Pancreas (tissue), 10 donors: ENCODE results near the gene FBLN7. TPM values are rescaled to one million over a fixed set of nuclear protein-coding genes. Genes with fewer than 3 reads are reported as not detected.

Source experiments
- ATAC-seq, 4 donors: fragments of 200-7000 bp; cut with Tn5 transposase; one replicate each; pipeline versions ENCODE4 v1.8.0 to v1.9.1; 2020; ENCODE audit warnings: mild to moderate bottlenecking in 4 of 4, moderate library complexity in 4 of 4
- DNase-seq, 6 donors: peaks; one replicate each; pipeline ENCODE4 v3.0.0-alpha.2; 2020
- FAIRE-seq: peaks from 2 replicates; lab custom pipeline; 2012; peaks lifted over from hg19 to GRCh38; lab: Jason Lieb, UNC
- H3K27ac ChIP-seq, 4 donors: fragments of 200-600 bp; sonication (generic); 1 replicate in 3 of 4; 2 replicates in 1 of 4; pipeline versions ENCODE4 v1.5.0 to v1.8.0; 2020
- H3K27me3 ChIP-seq, 4 donors: fragments of 200-600 bp; one replicate each; pipeline ENCODE4 v1.8.0; 2021
- H3K36me3 ChIP-seq, 3 donors: fragments of 200-600 bp; sonication (generic) in 1 of 3; one replicate each; pipeline versions ENCODE4 v1.5.0 to v1.8.0; 2020 to 2021
- H3K4me1 ChIP-seq, 3 donors: fragments of 200-600 bp; one replicate each; pipeline ENCODE4 v1.8.0; 2021
- H3K4me3 ChIP-seq, 4 donors: fragments of 200-600 bp; sonication (generic) in 2 of 4; one replicate each; pipeline versions ENCODE4 v1.5.0 to v1.8.0; 2020 to 2021
- H3K9me3 ChIP-seq, 4 donors: fragments of 200-600 bp; one replicate each; pipeline ENCODE4 v1.8.0; 2021
- WGBS, 2 donors: extraction: QIAGEN DNeasy Blood & Tissue Kit; methylation state at CpG; one replicate each; pipeline ENCODE4 v1.1.7; 2013; 5-methylcytosine and 5-hydroxymethylcytosine counted together
- intact Hi-C, 3 donors: fragments of 100-400 bp; cut with DNase I; formaldehyde crosslinking; loops; one replicate each; pipeline versions ENCODE4 v1.11.1 to v1.14.2; 2022
- polyA plus RNA-seq, 2 donors: library from polyadenylated mRNA; stranded (reverse); fragments of 200-250 nt; gene quantifications; one replicate each; pipeline ENCODE4 v1.2.3, GENCODE V29; 2013
- total RNA-seq, 6 donors: library from RNA; stranded (reverse); fragmentation: NEBNext Ultra II Directional in 4 of 6; extraction: Animal tissue kit (Norgen Biotek cat#: 25700) in 4 of 6; gene quantifications; one replicate each; pipeline versions ENCODE4 v1.2.1 to v1.2.4, GENCODE V29; 2021 to 2023
- TF ChIP-seq, protein P1 (sequence below), 4 donors: fragments of 200-600 bp; sonication (generic) in 3 of 4; IDR thresholded peaks; one replicate each; pipeline versions ENCODE4 v1.5.0 to v1.8.0; 2021; ENCODE audit warnings: antibody characterized with exemption in 4 of 4
- donor health status: healthy with polysubstance abuse.
- donor health status: DM: no; HTN: no; CAD: no; lungs with moderate emphysema.
- donor health status: DM: no; HTN: no; CAD: no.
- donor health status: control.
- donor health status: control.
- donor health status: Bipolar disorder and iron deficiency.
- donor health status: DM: yes; HTN: yes; CAD: no.
- donor health status: DM: no; HTN: no; CAD: no.
- donor health status: DM: no; HTN: no; CAD: no.
- donor health status: DM: yes; HTN: yes; CAD: no.

The FBLN7 gene
- total and polyA plus RNA-seq, 8 donors: 0.51 to 2.8 (median 0.83) TPM

DNA sequence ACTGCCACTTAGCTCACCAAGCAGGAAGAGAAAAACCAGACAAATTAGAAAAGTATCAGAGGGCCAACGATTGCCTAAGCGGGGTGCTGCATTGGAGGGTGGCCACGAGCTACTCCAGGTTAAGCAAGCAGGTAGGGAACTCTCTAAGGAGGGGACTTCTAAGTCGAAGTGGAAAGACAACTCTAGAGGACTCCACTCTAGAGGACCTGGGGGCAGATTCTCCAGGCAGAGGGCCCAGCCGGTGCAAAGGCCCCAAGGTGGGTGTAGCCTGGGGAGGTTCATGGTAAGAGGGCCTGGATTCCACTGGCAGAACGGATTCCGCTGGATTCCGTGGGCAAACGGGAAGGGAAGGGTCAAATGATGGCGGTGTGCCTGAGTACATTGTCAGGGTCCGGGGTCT is 12.7 kb downstream of the FBLN7 start:
- DNase-seq (no peak), ATAC-seq (no peak), FAIRE-seq (no peak)

DNA sequence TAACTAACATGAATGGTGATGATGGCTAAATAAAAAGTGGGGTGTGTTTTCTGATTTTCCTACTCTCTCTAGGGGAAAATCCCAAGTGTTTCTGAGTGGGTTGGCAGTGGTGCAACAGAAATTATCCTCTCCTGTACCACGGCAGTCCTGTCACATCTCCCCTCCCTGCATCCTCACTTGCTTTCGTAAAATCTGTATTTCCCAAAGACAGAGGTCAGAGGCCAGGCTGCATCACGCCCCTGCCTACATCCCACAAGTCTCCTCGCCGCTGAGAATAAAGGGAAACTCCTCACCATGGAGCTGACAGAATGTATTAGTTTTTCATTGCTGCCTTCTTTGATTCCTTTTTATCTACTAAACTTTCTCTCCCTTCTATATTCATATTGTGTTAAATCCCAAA is 13.1 kb downstream of the FBLN7 start:
- no peaks in the 10 kb centered on the region for H3K27me3 ChIP-seq
- TF ChIP-seq, protein P1, sequence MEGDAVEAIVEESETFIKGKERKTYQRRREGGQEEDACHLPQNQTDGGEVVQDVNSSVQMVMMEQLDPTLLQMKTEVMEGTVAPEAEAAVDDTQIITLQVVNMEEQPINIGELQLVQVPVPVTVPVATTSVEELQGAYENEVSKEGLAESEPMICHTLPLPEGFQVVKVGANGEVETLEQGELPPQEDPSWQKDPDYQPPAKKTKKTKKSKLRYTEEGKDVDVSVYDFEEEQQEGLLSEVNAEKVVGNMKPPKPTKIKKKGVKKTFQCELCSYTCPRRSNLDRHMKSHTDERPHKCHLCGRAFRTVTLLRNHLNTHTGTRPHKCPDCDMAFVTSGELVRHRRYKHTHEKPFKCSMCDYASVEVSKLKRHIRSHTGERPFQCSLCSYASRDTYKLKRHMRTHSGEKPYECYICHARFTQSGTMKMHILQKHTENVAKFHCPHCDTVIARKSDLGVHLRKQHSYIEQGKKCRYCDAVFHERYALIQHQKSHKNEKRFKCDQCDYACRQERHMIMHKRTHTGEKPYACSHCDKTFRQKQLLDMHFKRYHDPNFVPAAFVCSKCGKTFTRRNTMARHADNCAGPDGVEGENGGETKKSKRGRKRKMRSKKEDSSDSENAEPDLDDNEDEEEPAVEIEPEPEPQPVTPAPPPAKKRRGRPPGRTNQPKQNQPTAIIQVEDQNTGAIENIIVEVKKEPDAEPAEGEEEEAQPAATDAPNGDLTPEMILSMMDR (IDR thresholded peaks at IDR 0.05): no peak
- FAIRE-seq (no peak), DNase-seq (no peak), ATAC-seq (no peak)
- 82 to 91% methylated on average over 5 of the region's 5 CpGs for WGBS, 2 donors
- H3K36me3 ChIP-seq: no peaks in the 10 kb centered on the region
- H3K9me3 ChIP-seq: no peaks in the 10 kb centered on the region
- H3K4me3 ChIP-seq: no peak overlapping the region
- H3K27ac ChIP-seq: no peak overlapping the region
- no peaks in the 10 kb centered on the region for H3K4me1 ChIP-seq
- intact Hi-C loops: no loop called here

More for the DNA sequence above, 12.7 kb downstream of the FBLN7 start:
- intact Hi-C loops: no loop called here
- Histone ChIP-seq H3K36me3 (no peaks in the 10 kb centered on the region), H3K4me3 (no peak overlapping the region), H3K9me3 (no peaks in the 10 kb centered on the region), H3K4me1 (no peaks in the 10 kb centered on the region), H3K27me3 (no peaks in the 10 kb centered on the region), H3K27ac (no peak overlapping the region)
- 79 to 80% methylated on average over 11 of the region's 11 CpGs for WGBS, 2 donors
- TF ChIP-seq, protein P1 (IDR thresholded peaks at IDR 0.05): no peak

DNA sequence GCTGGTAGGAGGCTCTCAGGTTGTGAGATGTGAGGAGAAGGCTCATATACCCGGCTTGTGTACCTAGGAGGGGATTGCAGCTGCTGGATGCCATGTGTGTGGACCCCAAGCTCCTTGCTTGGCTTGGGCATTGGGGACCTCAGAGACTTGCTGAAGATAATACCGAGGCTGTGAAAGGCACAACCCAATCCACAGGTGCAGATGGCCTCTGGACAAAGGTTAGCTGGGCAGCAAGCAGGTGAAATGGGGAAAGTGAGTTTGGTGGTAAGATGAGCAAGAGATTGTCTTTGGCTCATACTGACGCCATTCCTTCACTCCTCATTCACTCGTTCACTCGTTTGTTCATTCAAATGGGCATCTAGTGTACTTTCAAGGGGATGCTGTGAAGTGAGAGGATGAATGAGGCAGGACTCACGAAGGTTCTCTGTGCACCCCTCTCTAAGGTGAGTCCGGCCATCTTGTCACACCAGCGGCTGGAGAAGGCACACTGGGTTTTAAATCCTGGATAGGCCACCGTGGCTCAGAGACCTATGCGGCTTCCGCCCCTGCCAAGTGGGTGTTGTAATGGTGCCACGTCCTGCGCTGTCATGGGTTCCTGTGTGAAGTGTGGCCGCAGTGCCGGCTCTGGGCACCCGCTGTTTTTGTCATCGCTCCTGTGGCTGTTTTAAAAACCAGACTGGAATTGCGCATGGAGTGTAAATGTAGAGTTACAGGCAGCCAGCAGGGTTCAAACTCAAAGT is 13.7 kb downstream of the FBLN7 start:
- TF ChIP-seq, protein P1 (IDR thresholded peaks at IDR 0.05): no peak
- intact Hi-C loops: no loop called here
- H3K9me3 ChIP-seq: no peaks in the 10 kb centered on the region
- no peaks in the 10 kb centered on the region for H3K4me1 ChIP-seq
- no peaks in the 10 kb centered on the region for H3K27me3 ChIP-seq
- FAIRE-seq (no peak), DNase-seq (no peak), ATAC-seq (no peak)
- H3K36me3 ChIP-seq: no peaks in the 10 kb centered on the region
- WGBS, 2 donors: 85 to 89% methylated on average over 18 of the region's 18 CpGs
- no peak overlapping the region for H3K4me3 ChIP-seq
- H3K27ac ChIP-seq: no peak overlapping the region

- DNase-seq (peak in 1 of 6 donors; percentile 9), ATAC-seq (no peak), FAIRE-seq (no peak)
- H3K4me1 ChIP-seq: no peaks in the 10 kb centered on the region
- WGBS, 2 donors: 88 to 90% methylated on average over 10 of the region's 10 CpGs
- no peak overlapping the region for H3K27ac ChIP-seq
- H3K4me3 ChIP-seq: no peak overlapping the region
- H3K27me3 ChIP-seq: no peaks in the 10 kb centered on the region
- TF ChIP-seq, protein P1 (IDR thresholded peaks at IDR 0.05): no peak
- no peaks in the 10 kb centered on the region for H3K9me3 ChIP-seq
- intact Hi-C loops: no loop called here
- H3K36me3 ChIP-seq: no peaks in the 10 kb centered on the region
Observed at GRCh38 chr2:112152476-112153178, 14.4 kb downstream of the FBLN7 start.

GRCh38 chr2:112153179-112153490 is 14.9 kb downstream of the FBLN7 start:
- no peaks in the 10 kb centered on the region for H3K4me1 ChIP-seq
- ATAC-seq (peak in 1 of 4 donors; percentile 32), FAIRE-seq (no peak), DNase-seq (no peak)
- H3K36me3 ChIP-seq: no peaks in the 10 kb centered on the region
- H3K27ac ChIP-seq: no peak overlapping the region
- TF ChIP-seq, protein P1 (IDR thresholded peaks at IDR 0.05): no peak
- no peak overlapping the region for H3K4me3 ChIP-seq
- intact Hi-C loops: no loop called here
- H3K9me3 ChIP-seq: no peaks in the 10 kb centered on the region
- WGBS, 2 donors: 83 to 86% methylated on average over 12 of the region's 12 CpGs
- no peaks in the 10 kb centered on the region for H3K27me3 ChIP-seq
